IPS-NIHi7 (cell line): ENCODE results near the gene EHHADH.
A peak's percentile ranks its signal among the peaks of the same experiment; 100 is the strongest.
"Not testable (repeated sequence)": the region's sequence is repeated elsewhere in the genome, so short reads cannot be mapped to it uniquely, and the experiment has no call there.

Experiments used
- DNase-seq: peaks from one replicate; pipeline ENCODE4 v3.0.0; 2012; ENCODE audit warnings: mixed read lengths; ENCODE audit errors: extremely low spot score

EHHADH gene

GRCh38 chr3:185251272-185251671, 2.6 kb downstream of the EHHADH start:
- no peak for DNase-seq

GRCh38 chr3:185250653-185251052, 3.2 kb downstream of the EHHADH start:
- DNase-seq: no peak

- no peak for DNase-seq
Measured at GRCh38 chr3:185250247-185250646, 3.6 kb downstream of the EHHADH start.

GRCh38 chr3:185242642-185243041, 11.2 kb downstream of the EHHADH start:
- DNase-seq: no peak

- DNase-seq: no peak
Measured at GRCh38 chr3:185236969-185237368, 16.9 kb downstream of the EHHADH start.

- DNase-seq: no peak
Measured at GRCh38 chr3:185233328-185233727, 20.5 kb downstream of the EHHADH start.

GRCh38 chr3:185226526-185226925, 27.3 kb downstream of the EHHADH start:
- DNase-seq: not testable (repeated sequence)

GRCh38 chr3:185225523-185225922, 28.3 kb downstream of the EHHADH start:
- no peak for DNase-seq

- no peak for DNase-seq
Measured at GRCh38 chr3:185225080-185225479, 28.8 kb downstream of the EHHADH start.

- DNase-seq: no peak
Measured at GRCh38 chr3:185221203-185221602, 32.6 kb downstream of the EHHADH start.

GRCh38 chr3:185216607-185216958, 37.3 kb downstream of the EHHADH start:
- peak; percentile 25 for DNase-seq

- DNase-seq: no peak
Measured at GRCh38 chr3:185215873-185216606, 37.8 kb downstream of the EHHADH start.

GRCh38 chr3:185212559-185212958, 41.3 kb downstream of the EHHADH start:
- no peak for DNase-seq

GRCh38 chr3:185212086-185212485, 41.8 kb downstream of the EHHADH start:
- DNase-seq: no peak

GRCh38 chr3:185210621-185211142, 43.2 kb downstream of the EHHADH start:
- DNase-seq: no peak

- DNase-seq: no peak
Measured at GRCh38 chr3:185208823-185209222, 45.0 kb downstream of the EHHADH start.

- no peak for DNase-seq
Measured at GRCh38 chr3:185207931-185208746, 45.7 kb downstream of the EHHADH start.

GRCh38 chr3:185207481-185207880, 46.4 kb downstream of the EHHADH start:
- DNase-seq: no peak

- DNase-seq: no peak
Measured at GRCh38 chr3:185205865-185206264, 48.0 kb downstream of the EHHADH start.

- no peak for DNase-seq
Measured at GRCh38 chr3:185204894-185205293, 49.0 kb downstream of the EHHADH start.

- no peak for DNase-seq
Measured at GRCh38 chr3:185200639-185201038, 53.2 kb downstream of the EHHADH start.

- no peak for DNase-seq
Measured at GRCh38 chr3:185199671-185200070, 54.2 kb downstream of the EHHADH start.

- DNase-seq: no peak
Measured at GRCh38 chr3:185199206-185199605, 54.6 kb downstream of the EHHADH start.
